DMS 273 treated with DMSO at 0.1 percent for 48 hours (cell line): ENCODE measurements around the gene ARL16.

Source experiments
- DNase-seq: peaks from one replicate; lab custom pipeline; 2025; lab: John Stamatoyannopoulos, UW

Gene ARL16

GRCh38 chr17:81666342-81667191, 17.0 kb downstream of the ARL16 start, which contains the start of the genes CCDC137 and OXLD1:
CCDC137 (plus strand) TSS chr17:81666737; CDS start chr17:81666767, 30 bp downstream.
OXLD1 (minus strand) TSS chr17:81666605; CDS start chr17:81666577, 28 bp downstream.
- peak; percentile 88 for DNase-seq

- DNase-seq = no peak
Observed at GRCh38 chr17:81666092-81666341, 17.6 kb downstream of the ARL16 start.

- DNase-seq = no peak
Observed at GRCh38 chr17:81665205-81666091, 18.1 kb downstream of the ARL16 start.

- no peak for DNase-seq
Observed at GRCh38 chr17:81664051-81664470, 19.5 kb downstream of the ARL16 start.

- DNase-seq = no peak
Observed at GRCh38 chr17:81662002-81662401, 21.6 kb downstream of the ARL16 start.

- no peak for DNase-seq
Observed at GRCh38 chr17:81660441-81660840, 23.2 kb downstream of the ARL16 start.

GRCh38 chr17:81659038-81659437, 24.6 kb downstream of the ARL16 start:
- no peak for DNase-seq

- DNase-seq = no peak
Observed at GRCh38 chr17:81656835-81657234, 26.8 kb downstream of the ARL16 start.

GRCh38 chr17:81656118-81656743, 27.4 kb downstream of the ARL16 start, which contains the start of gene PDE6G:
PDE6G (minus strand) TSS chr17:81656542; CDS start chr17:81653305, 3,237 bp downstream.
- DNase-seq = no peak

GRCh38 chr17:81655378-81656117, 28.0 kb downstream of the ARL16 start:
- no peak for DNase-seq

- DNase-seq = no peak
Observed at GRCh38 chr17:81652906-81653771, 30.5 kb downstream of the ARL16 start.

GRCh38 chr17:81651692-81652091, 31.9 kb downstream of the ARL16 start:
- DNase-seq = no peak

- no peak for DNase-seq
Observed at GRCh38 chr17:81650951-81651350, 32.6 kb downstream of the ARL16 start.

- DNase-seq = no peak
Observed at GRCh38 chr17:81648707-81649085, 34.9 kb downstream of the ARL16 start.

- no peak for DNase-seq
Observed at GRCh38 chr17:81648013-81648706, 35.4 kb downstream of the ARL16 start.

- DNase-seq = no peak
Observed at GRCh38 chr17:81647640-81648012, 36.0 kb downstream of the ARL16 start.

- no peak for DNase-seq
Observed at GRCh38 chr17:81646869-81647600, 36.6 kb downstream of the ARL16 start.

GRCh38 chr17:81644976-81645952, 38.3 kb downstream of the ARL16 start:
- DNase-seq = no peak
